ENCODE results near the gene CALHM4.

The CALHM4 gene, protein sequence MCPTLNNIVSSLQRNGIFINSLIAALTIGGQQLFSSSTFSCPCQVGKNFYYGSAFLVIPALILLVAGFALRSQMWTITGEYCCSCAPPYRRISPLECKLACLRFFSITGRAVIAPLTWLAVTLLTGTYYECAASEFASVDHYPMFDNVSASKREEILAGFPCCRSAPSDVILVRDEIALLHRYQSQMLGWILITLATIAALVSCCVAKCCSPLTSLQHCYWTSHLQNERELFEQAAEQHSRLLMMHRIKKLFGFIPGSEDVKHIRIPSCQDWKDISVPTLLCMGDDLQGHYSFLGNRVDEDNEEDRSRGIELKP
- total RNA-seq: 0 to 0.06 reads per million in 2 experiments

DNA sequence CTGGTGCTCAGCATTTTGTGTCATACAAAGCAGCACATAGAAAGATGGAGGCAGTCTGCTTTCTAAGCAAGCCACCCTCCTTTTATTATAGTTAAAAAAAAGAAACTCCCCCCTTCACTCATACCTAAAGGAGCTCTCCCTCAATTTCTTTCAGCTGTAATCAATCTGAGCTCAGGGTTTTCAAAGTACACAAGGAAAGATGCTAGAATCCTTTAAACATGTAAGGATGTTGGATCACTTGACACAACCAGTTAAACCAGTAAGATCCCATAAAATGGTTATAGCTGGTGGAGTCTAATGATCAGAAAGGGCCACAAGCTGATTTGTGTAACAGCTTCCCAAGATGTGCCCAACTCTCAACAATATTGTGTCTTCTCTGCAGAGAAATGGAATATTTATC lies at the start of gene CALHM4:
Gene CALHM4, plus strand, starts transcription at position 301 of the 400 bp plus-strand sequence. Its CDS starts 43 bp downstream, at position 344.
- no peak for DNase-seq (ENCODE audit: low read depth)

DNA sequence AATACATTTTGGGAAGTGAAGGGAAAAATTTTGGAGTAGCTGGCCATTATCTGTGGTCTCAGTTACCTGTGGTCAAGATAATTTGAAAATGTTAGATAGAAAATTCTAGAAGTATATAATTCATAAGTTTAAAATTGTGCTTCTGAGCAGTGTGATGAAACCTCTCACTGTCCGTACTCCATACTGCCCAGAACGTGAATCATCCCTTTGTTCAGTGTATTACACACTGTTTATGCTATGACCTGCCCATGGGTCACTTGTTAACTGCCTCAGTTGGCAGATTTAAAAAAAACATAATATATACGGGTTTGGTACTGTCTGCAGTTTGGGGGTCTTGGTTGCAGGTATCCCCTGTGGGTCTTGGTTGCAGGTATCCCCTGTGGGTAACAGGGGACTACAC lies 46.2 kb upstream of the CALHM4 start:
- no peak for DNase-seq (ENCODE audit: low read depth)

DNA sequence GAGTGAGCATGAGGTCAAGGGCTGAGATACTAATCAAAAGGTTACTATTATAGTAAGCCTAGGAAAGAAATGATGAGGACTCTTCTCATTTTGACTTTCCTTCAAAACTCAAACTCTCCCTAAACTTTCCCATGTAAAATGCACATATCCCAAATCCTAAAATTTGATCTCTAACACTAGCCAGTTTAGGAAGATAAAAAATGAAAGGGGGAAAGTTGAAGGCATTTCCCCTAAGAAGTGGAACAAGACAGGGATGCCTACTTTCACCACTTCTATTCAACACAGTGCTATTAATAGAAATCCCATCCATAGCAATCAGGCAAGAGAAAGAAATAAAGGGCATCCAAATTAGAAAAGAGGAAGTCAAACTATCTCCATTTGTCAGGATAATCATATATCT lies 45.0 kb upstream of the CALHM4 start:
- DNase-seq (ENCODE audit: low read depth): no peak

DNA sequence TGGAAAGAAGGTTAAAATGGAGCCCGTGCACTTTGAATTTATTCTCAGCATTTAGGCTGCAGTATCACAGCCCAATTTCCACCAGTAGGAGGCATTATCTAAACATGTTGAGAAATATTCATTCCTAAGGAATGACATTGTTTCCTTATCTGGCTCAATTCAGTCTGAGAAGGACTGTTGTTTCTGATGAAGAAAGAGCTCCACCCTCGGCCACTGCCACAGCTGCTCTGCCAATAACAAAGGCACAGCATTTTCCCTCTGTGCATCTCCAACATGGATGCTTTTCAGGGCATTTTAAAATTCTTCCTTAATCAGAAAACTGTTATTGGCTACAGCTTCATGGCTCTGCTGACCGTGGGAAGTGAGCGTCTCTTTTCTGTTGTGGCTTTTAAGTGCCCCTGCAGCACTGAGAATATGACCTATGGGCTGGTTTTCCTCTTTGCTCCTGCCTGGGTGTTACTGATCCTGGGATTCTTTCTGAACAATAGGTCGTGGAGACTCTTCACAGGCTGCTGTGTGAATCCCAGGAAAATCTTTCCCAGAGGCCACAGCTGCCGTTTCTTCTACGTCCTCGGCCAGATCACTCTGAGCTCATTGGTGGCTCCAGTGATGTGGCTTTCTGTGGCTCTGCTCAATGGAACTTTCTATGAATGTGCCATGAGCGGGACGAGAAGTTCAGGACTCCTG lies 42.0 kb upstream of the CALHM4 start, which contains the start of gene CALHM5:
Gene CALHM5, plus strand, starts transcription at position 216 of the 687 bp plus-strand sequence. Its CDS starts 58 bp downstream, at position 274.
- no peak for DNase-seq (ENCODE audit: low read depth)

DNA sequence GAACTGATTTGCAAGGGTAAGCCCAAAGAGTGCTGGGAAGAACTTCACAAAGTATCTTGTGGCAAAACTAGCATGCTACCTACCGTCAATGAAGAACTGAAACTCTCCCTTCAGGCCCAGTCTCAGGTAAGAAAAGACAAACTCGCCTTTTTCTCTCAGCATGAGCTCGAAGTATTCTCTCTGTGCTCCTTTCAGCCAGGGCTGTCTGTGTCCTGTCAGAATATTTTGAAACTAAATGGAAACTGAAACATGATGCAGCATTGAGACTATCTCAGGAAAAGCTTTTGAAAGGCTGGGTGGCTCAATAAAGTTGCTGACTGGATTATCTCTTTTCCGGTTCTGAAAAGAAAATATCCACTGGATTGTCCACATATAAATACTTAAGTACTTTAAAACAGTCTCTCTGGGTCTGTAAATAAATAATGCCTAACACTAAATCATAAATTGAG lies 41.4 kb upstream of the CALHM4 start:
- DNase-seq (ENCODE audit: low read depth): no peak

DNA sequence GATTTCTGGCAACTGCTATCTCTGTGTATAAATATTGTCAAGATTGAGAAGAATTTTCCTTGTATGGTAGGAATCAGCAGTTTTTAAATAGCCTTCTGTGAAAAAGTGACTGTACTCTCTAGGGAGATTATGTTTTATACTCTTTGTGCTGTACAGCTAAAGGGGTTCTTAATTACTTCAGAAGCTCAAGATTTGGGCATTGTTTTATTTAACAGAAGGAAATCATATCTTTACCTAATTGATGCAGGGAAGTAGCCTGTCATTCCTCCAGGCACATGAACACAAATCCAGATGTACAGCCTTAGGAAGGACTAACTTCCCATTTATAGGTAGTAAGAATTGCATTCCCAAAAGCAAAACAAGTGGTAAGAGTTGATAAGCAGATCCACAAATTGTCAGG lies 40.8 kb upstream of the CALHM4 start:
- DNase-seq (ENCODE audit: low read depth): no peak

DNA sequence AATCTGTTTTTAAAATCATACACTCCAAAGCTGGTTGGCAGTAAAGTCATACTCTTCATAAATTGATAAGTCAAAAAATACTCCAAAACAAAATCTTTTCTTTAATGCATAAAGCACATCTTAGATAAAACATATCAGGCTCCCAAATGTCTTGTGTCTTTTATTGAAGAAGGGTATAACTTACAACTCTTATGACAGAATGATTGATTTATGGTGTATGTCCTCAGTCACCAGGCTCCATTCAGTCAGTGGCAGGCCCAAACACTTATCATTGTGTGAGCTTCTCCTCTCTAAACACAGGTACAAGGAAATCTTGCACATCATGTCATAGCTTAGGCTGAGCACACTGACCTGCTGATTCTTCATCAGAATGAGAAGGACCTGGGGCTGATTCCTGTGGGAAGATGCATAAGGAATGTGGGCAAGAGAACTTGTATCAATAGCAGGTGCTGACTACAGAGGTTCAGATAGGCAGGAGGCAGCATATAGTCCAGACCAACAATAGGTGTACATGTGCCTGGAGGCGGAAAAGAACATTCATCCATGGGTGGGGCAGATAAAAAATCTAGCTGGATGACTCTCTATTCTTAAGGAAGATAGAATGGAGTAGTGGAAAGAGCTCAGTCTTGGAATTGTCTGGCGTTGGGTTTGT lies 40.2 kb upstream of the CALHM4 start:
- no peak for DNase-seq (ENCODE audit: low read depth)

DNA sequence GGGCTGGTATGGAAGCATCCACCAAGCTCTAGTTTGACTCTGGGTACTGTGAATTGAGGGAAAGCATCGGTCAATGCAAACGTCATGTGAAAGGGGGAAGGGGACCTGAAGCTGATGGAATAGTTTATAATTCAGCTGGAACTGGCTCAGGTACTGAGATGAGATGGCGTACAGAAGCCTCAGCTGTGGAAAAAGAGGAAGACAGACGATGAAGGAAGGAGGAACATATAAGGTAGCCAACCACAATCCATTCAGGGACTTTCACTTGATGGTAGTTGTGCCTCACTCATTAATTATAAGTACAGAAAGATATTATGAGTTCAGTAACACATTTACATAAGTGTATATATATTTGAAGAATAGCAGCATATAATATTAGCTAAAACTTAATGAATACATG lies 39.4 kb upstream of the CALHM4 start:
- DNase-seq (ENCODE audit: low read depth): no peak

DNA sequence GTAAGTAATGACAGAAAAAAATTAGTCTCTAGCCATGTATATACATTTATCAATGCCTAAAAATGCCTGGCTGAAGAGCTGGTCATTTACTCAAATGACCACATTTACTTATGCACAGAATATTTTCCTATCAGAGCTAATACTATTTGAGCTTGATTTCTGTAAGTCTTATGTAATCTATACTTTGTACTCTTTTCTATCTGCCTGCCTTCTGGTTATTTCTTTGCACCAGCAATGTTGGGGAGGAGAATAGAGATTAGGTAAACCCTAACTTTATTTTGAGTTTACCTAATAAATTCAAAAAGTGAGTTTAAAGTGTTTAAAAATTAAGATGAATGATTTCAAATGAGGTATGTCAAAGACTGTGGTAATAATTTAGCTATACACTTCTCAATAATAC lies 38.4 kb upstream of the CALHM4 start:
- no peak for DNase-seq (ENCODE audit: low read depth)

DNA sequence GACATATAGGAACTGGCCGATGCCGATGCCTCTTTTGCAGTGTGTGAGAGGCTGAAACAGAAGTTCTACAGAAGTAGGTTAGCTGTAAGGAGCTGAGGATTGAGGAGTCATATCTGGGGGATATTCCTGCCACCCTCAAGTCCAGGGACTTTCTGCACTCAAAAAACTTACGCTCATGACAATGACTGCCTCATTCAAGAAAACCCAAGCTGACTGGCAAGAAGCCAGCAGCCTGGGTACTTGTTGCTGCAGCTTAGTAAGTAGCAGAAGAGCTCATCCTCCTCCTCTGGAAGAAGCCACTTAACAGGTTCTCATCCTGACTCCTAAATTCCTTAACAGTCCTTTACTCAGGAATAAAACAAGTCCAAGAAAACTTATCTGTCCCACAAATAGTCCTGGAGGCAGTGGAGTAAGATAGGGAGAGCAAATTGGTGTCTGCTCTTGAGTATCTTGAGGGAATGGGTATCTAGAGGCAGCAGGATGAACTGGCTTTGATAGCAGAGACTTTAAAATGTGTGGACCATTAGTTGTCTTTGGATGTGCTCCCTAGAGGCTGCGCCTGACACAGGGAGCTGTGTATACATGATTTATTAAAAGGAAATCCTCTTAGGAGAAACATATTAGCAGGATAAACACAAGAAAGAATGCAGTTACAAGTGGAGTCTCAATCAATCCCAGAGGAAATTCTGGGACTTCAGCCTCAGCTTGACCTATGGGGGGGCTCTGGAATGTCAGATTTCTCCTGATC lies 34.8 kb upstream of the CALHM4 start:
- no peak for DNase-seq (ENCODE audit: low read depth)

DNA sequence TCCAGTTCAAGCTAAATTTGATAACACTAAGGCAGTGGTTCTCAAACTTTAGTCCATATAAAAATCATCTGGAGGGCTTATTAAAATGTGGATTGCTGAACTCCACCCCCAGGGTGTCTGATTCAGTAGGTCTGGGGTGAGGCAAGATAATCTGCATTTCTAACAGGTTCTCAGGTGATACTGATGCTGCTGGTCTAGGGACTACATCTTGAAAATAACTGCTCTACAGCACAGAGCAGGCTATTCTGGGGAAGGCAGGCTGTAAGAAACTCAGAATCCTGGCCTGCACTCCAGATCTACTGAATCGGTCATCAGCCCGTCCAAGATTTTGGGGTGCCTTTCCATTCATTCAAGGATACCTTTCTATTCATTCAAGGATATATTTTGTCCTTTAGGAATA lies 30.7 kb upstream of the CALHM4 start:
- no peak for DNase-seq (ENCODE audit: low read depth)

DNA sequence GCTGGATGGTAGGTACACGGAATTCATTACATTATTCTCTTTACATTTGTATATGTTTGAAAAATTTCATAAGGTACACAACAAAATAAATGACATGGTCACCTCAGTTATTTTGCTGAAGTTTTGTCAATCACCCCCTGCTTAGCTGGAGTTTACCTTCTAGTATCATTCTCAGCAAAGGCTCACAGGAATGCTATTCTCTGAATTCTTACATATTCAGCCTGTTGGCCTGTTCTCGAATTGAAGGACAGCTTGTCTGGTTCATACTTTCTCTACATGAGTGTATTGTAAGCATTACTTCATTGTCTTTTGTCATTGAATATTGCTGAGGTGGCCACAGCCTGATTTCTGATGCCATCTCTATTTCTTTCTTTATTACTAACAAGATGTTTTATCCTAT lies 29.3 kb upstream of the CALHM4 start:
- no peak for DNase-seq (ENCODE audit: low read depth)

DNA sequence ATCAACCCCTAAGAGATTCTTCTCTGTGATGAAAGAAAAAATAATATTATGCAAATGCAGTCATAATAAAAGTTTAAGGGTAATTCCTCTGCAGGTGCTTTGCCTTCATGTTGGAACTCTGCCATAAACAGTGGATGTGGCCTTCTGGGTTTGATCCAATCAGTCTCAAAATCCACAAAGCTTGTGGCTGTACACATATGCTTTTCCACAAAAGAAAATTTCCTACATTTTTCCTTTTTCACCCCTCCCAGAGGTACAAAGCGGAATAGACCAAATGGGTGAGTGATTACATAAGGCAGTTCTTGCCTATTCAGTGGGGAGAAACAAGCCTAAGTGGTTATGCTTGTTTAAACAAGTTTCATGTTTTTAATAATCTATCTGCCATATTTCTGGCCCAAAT lies 25.4 kb upstream of the CALHM4 start:
- no peak for DNase-seq (ENCODE audit: low read depth)

DNA sequence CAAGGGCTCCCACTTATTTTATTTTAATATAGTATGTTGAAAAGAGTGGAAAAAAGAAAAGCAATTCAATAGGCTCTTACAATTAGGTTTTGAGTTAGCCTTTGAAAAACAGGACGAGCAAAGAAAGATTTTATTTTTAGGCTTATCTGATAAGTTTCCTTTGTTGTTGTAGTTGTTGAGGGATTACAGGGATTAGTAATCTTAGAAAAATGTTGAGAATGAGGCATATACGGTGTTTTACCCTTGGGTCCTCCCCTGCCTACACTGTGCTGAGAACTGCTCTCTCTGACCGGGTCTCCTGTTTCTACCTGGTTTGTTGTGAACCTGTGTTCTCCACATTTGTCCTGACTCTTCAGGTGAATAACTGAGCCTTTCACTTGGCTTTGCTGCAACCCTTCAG lies 24.8 kb upstream of the CALHM4 start:
- no peak for DNase-seq (ENCODE audit: low read depth)

DNA sequence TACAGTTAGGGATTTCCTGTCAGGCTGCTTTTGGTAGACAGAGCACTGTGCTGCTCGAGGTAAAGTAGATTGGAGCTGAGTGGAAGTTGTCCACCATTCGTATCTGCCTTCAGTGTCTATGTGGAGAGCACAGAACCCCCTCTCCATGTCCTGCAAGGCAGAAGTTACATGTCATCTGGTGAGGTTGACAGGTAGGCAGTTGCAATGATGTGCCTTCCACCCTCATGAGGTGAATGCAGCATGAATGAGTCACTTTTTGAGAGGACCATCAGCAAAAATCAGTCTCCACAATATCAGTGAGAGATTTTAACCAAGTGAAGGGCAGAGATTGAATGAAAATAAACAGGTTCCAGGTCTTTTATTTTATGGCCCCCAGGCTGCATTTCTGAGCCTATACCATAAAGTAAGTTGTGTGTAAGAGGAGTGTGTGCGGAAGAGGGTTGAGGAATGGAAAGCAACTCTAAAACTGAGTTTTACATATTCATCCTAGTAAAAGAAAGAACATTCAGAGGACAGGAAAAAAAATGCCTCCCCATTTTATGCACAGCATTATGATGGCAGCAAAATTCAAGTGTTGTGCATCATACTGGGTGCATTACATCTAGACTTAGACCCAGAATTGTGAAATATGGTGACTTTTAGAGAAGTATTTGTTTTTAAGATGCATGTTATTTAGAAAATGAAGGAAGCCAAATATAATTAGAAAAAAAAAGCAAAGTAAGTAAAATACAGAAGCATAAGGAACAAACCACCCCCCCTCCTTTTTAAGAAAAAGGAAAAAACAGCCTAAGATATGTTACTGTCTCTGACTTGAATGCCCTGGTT lies 23.9 kb upstream of the CALHM4 start:
- DNase-seq (ENCODE audit: low read depth): no peak

DNA sequence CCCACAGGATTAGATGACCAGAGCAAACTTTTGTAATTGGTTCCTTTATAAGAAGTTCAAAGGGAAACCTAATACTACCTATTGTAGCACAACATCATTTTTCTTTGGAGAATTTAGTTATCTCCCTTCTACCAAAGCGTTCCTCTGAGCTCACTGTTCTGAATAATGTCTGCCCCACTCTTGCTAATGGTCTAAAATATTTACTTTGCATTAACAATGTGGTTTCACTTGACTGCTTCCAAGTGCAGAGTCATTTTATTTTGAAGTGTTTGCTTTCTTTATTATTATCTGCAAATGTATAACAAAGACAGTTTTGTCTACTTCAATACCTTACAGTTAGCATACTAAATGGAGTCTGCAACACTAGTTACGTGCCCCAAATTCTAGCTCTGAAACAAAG lies 23.1 kb upstream of the CALHM4 start:
- no peak for DNase-seq (ENCODE audit: low read depth)

DNA sequence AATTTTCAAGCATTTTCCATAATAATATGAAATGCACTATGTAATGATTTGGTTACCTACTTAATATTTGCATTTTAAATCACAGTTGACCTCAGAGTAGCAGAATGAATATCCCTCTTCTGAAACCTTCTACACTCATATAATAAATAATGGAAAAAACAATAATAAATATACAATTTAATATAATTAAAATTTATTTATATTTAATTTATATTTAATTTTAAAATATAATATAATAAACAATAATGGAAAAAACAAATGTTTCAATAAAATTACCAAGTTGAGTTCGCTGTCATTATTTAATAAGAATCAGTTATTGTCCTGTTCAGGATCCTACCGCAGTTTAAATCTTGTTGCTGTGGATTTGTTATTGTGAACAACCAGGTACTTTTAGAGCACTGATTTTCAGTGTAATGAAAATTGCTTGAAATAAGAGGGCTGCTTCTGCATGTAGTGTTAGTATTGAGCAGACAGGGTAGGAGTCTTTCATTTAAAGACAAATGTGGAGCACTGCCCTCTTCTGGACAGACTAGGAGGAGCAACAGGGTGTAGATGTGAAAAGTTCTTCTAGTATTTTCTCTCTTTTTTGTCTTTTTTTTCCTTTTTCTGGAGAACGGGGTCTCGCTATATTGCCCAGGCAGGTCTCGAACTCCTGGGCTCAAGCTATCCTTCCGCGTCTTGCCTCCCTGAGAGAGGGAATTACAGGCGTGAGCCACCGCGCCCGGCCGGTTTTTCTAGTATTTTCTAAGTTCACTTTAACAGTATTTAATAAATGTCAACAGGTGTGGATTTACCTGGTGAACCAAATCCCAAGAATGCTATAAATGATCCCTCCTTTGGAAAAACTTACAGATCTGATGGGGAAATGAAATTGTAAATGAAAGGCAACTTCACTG lies 21.6 kb upstream of the CALHM4 start:
- DNase-seq (ENCODE audit: low read depth): peak; percentile 50

DNA sequence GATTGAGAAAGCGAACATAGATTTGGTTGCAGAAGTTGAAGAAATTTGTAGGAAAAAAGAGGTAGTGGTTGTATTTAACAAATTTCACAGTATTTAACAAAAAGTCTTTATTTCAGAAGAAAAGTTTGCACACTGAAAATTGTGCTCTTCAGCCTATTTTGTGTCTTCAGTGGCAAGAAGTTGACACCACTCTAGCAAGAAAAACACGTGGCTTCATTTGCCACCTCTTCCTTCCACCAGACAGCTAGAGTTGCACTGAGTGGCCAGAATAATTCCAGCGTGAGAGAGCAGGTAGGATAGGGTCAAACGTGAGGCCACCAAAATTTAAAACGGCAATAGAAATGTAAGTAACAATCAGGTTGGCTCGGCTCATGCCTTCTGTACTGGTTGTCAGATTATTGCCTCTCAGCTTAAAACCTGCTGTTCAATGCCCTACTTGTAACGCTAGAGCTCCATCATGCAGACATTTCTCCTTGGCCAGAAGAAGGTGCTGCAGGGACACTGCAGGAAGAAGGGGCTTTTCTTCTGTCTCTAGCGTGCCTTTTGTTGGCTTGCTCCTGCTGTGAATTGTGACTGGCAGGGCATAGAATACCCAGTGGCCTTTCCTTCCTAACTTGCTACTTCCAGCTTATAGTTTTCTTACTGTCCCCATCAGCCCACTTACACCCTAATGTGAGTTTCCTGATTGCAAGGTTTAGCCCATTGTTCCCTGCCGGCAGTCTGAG lies 20.2 kb upstream of the CALHM4 start:
- DNase-seq (ENCODE audit: low read depth): no peak

DNA sequence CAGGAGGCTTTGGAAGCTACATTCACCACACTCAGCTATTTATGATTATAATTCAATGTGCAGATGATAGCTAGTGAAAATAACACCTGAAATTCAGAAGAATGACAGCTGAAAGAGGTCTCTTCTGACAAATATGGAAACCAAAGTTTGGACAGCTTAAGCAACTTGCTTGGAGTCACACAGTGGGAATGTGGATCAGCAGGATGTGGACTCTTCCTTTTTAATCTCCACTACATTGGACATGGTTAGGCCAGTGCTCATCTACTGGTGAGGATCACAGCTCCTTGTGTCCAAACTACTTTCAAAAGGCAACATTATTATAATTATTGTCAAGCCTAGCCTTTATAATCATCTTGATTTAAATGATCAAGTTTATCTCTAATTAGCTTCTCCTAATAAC lies 18.4 kb upstream of the CALHM4 start:
- no peak for DNase-seq (ENCODE audit: low read depth)

DNA sequence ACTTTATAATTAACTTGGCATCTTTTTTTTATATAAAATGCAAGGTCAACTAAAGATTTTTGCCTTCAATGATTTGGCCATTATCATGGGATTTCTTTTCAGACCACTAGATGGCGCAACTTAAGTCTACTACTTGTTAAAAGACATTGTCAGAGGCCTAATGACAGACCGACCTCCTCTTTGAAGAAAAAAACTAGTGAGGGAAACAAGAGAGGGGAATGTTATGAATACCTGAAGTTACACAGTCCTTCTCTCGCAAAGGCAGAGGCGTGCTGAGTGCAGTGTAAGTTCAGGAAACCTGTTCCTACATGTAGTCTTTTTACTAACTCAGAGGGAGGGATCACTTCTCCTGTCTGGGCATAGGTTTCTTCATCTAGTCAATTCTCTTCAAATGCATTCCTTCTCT lies 17.3 kb upstream of the CALHM4 start:
- no peak for DNase-seq (ENCODE audit: low read depth)

Data from T follicular helper cell (primary cell).